ENCODE data around the gene RASD2.

DNA sequence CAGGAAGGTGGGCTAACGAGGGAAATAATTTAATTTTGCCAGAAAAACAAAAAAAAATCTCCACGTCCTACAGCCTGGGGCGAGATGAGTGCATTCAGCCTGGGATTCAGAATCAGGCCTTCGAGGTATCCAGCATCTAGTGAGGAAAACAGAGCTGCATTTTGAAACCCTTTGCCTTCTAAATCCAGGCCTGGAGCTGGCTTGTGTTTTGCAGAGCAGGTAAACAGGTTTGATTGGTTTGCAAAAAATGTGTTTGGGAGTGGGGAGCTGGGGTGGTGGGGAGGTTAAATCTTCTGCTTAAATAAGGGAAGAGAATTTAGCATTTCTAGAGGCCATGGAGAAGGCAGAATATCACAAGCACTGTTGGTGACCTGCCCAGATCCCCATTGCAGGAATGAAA is 29.7 kb upstream of the RASD2 start:
- TF ChIP-seq, protein P1, sequence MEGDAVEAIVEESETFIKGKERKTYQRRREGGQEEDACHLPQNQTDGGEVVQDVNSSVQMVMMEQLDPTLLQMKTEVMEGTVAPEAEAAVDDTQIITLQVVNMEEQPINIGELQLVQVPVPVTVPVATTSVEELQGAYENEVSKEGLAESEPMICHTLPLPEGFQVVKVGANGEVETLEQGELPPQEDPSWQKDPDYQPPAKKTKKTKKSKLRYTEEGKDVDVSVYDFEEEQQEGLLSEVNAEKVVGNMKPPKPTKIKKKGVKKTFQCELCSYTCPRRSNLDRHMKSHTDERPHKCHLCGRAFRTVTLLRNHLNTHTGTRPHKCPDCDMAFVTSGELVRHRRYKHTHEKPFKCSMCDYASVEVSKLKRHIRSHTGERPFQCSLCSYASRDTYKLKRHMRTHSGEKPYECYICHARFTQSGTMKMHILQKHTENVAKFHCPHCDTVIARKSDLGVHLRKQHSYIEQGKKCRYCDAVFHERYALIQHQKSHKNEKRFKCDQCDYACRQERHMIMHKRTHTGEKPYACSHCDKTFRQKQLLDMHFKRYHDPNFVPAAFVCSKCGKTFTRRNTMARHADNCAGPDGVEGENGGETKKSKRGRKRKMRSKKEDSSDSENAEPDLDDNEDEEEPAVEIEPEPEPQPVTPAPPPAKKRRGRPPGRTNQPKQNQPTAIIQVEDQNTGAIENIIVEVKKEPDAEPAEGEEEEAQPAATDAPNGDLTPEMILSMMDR (conservative IDR thresholded peaks at IDR 0.05; ENCODE audit: low read length) = no peak
- TF ChIP-seq EZH2phosphoT487 (IDR thresholded peaks at IDR 0.05; ENCODE audit: borderline replicate concordance, low read depth, low read length) = no peak

Data from OCI-LY7 (cell line).